Hepatocyte (in vitro differentiated cells): ENCODE measurements around the gene BATF2. TPM values are rescaled to one million over a fixed set of nuclear protein-coding genes. Genes with fewer than 3 reads are reported as not detected.

Experiments used
- microRNA-seq: library from miRNA; unstranded; fragments of <30 nt; microRNA quantifications from one replicate; pipeline ENCODE4, GENCODE V29; 2017
- polyA plus RNA-seq: library from polyadenylated mRNA; unstranded; fragments of >200 nt; fragmentation: Nextera tagmentation; extraction: Ambion mirVana; gene quantifications from 2 replicates; pipeline ENCODE4 v1.2.1, GENCODE V29; 2016
- small RNA-seq: library from RNA; depleted of rRNA; stranded (forward); fragments of <200 nt; gene quantifications from one replicate; pipeline ENCODE3, GENCODE V24; 2014
- total RNA-seq: library from RNA; depleted of rRNA; stranded (reverse); fragments of >200 nt; gene quantifications from 2 replicates; pipeline ENCODE4 v1.2.3, GENCODE V29; 2014

BATF2 gene
- total and polyA plus RNA-seq, 2 experiments from 2014 or later, result 1.9 to 2.6 TPM

Small RNA genes within 50 kb of the gene (microRNA-seq; reads per million reads assigned to microRNA genes)
- gene MIR6879, result not detected

Small RNA genes within 50 kb of the gene (small RNA-seq; reads per million reads assigned to genes)
- not detected for gene MIR6879
- not detected for gene SNX15

Other genes starting within 250 kb of the BATF2 start
- gene PYGM, start 237.0 kb downstream of the BATF2 start, total RNA-seq, result 1.9 and 2.0 TPM in 2 replicates
- gene PYGM, start 237.0 kb downstream of the BATF2 start, polyA plus RNA-seq, result 4.0 and 5.7 TPM in 2 replicates
- gene SF1, start 218.4 kb downstream of the BATF2 start, total RNA-seq, result 126 and 163 TPM in 2 replicates
- gene SF1, start 218.4 kb downstream of the BATF2 start, polyA plus RNA-seq, result 138 and 157 TPM in 2 replicates
- gene MAP4K2, start 193.8 kb downstream of the BATF2 start, total RNA-seq, result 7.8 and 23.5 TPM in 2 replicates
- gene MAP4K2, start 193.8 kb downstream of the BATF2 start, polyA plus RNA-seq, result 9.0 and 13.2 TPM in 2 replicates
- gene MEN1, start 186.4 kb downstream of the BATF2 start, total RNA-seq, result 14.1 and 18.6 TPM in 2 replicates
- gene MEN1, start 186.4 kb downstream of the BATF2 start, polyA plus RNA-seq, result 49.1 and 49.9 TPM in 2 replicates
- gene CDC42BPG, start 152.3 kb downstream of the BATF2 start, total RNA-seq, result 6.5 and 8.4 TPM in 2 replicates
- 3.1 and 5.5 TPM in 2 replicates for gene CDC42BPG, start 152.3 kb downstream of the BATF2 start, polyA plus RNA-seq
- 44.8 and 52.4 TPM in 2 replicates for gene EHD1, start 118.3 kb downstream of the BATF2 start, total RNA-seq
- 66.6 and 69.5 TPM in 2 replicates for gene EHD1, start 118.3 kb downstream of the BATF2 start, polyA plus RNA-seq
- 16.4 and 18.1 TPM in 2 replicates for gene ATG2A, start 79.8 kb downstream of the BATF2 start, total RNA-seq
- 11.7 and 17.0 TPM in 2 replicates for gene ATG2A, start 79.8 kb downstream of the BATF2 start, polyA plus RNA-seq
- gene PPP2R5B, start 72.3 kb downstream of the BATF2 start, total RNA-seq, result 15.8 and 16.9 TPM in 2 replicates
- 16.2 and 19.5 TPM in 2 replicates for gene PPP2R5B, start 72.3 kb downstream of the BATF2 start, polyA plus RNA-seq
- 2.0 TPM in 1 of 2 replicates, not detected in the other for gene GPHA2, start 61.1 kb downstream of the BATF2 start, total RNA-seq
- not detected in 2 replicates for gene GPHA2, start 61.1 kb downstream of the BATF2 start, polyA plus RNA-seq
- gene MAJIN, start 24.9 kb downstream of the BATF2 start, total RNA-seq, result not detected in 2 replicates
- gene MAJIN, start 24.9 kb downstream of the BATF2 start, polyA plus RNA-seq, result not detected in 2 replicates
- gene ARL2, start 17.2 kb upstream of the BATF2 start, total RNA-seq, result 68.2 and 69.1 TPM in 2 replicates
- gene ARL2, start 17.2 kb upstream of the BATF2 start, polyA plus RNA-seq, result 126 and 127 TPM in 2 replicates
- 9.9 and 12.9 TPM in 2 replicates for gene SNX15, start 30.5 kb upstream of the BATF2 start, total RNA-seq
- gene SNX15, start 30.5 kb upstream of the BATF2 start, polyA plus RNA-seq, result 22.0 and 27.3 TPM in 2 replicates
- 10.8 and 12.2 TPM in 2 replicates for gene SAC3D1, start 44.2 kb upstream of the BATF2 start, total RNA-seq
- 18.5 and 23.8 TPM in 2 replicates for gene SAC3D1, start 44.2 kb upstream of the BATF2 start, polyA plus RNA-seq
- gene NAALADL1, start 61.6 kb upstream of the BATF2 start, total RNA-seq, result 0.13 and 0.76 TPM in 2 replicates
- gene NAALADL1, start 61.6 kb upstream of the BATF2 start, polyA plus RNA-seq, result not detected in 2 replicates
- 6.4 and 7.9 TPM in 2 replicates for gene CDCA5, start 87.1 kb upstream of the BATF2 start, total RNA-seq
- gene CDCA5, start 87.1 kb upstream of the BATF2 start, polyA plus RNA-seq, result 6.4 and 11.8 TPM in 2 replicates
- gene ZFPL1, start 87.3 kb upstream of the BATF2 start, total RNA-seq, result 41.0 and 53.1 TPM in 2 replicates
- 52.7 and 58.1 TPM in 2 replicates for gene ZFPL1, start 87.3 kb upstream of the BATF2 start, polyA plus RNA-seq
- 201 and 242 TPM in 2 replicates for gene VPS51, start 99.2 kb upstream of the BATF2 start, total RNA-seq
- gene VPS51, start 99.2 kb upstream of the BATF2 start, polyA plus RNA-seq, result 63.5 and 80.0 TPM in 2 replicates
- 124 and 133 TPM in 2 replicates for gene TM7SF2, start 114.9 kb upstream of the BATF2 start, total RNA-seq
- gene TM7SF2, start 114.9 kb upstream of the BATF2 start, polyA plus RNA-seq, result 194 and 209 TPM in 2 replicates
- gene ZNHIT2, start 120.7 kb upstream of the BATF2 start, total RNA-seq, result 8.3 and 13.5 TPM in 2 replicates
- 22.1 and 23.7 TPM in 2 replicates for gene ZNHIT2, start 120.7 kb upstream of the BATF2 start, polyA plus RNA-seq
- 211 and 264 TPM in 2 replicates for gene FAU, start 125.2 kb upstream of the BATF2 start, total RNA-seq
- gene FAU, start 125.2 kb upstream of the BATF2 start, polyA plus RNA-seq, result 434 and 462 TPM in 2 replicates
- gene MRPL49, start 125.3 kb upstream of the BATF2 start, total RNA-seq, result 57.6 and 71.0 TPM in 2 replicates
- 46.2 and 46.8 TPM in 2 replicates for gene MRPL49, start 125.3 kb upstream of the BATF2 start, polyA plus RNA-seq
- 27.3 and 27.7 TPM in 2 replicates for gene SYVN1, start 137.5 kb upstream of the BATF2 start, total RNA-seq
- 31.8 and 35.7 TPM in 2 replicates for gene SYVN1, start 137.5 kb upstream of the BATF2 start, polyA plus RNA-seq
- not detected in 2 replicates for gene SPDYC, start 173.3 kb upstream of the BATF2 start, total RNA-seq
- not detected in 2 replicates for gene SPDYC, start 173.3 kb upstream of the BATF2 start, polyA plus RNA-seq
- 115 and 133 TPM in 2 replicates for gene CAPN1, start 185.0 kb upstream of the BATF2 start, total RNA-seq
- gene CAPN1, start 185.0 kb upstream of the BATF2 start, polyA plus RNA-seq, result 178 and 202 TPM in 2 replicates